Measurements from ENCODE around the gene TNN. TPM values are rescaled to one million over a fixed set of nuclear protein-coding genes. Genes with fewer than 3 reads are reported as not detected.

The TNN gene
- total and polyA plus RNA-seq, 2 experiments from 2014 or later = 0.18 to 0.31 TPM

- TF ChIP-seq ZNF462 (CRISPR knock-in tag; IDR thresholded peaks at IDR 0.05) = no peak
- TF ChIP-seq EZH2phosphoT487 (IDR thresholded peaks at IDR 0.05; ENCODE audit: unreplicated experiment) = no peak
- TF ChIP-seq REST (IDR thresholded peaks at IDR 0.05; ENCODE audit: unreplicated experiment) = no peak
- TF ChIP-seq ZNF114 (CRISPR knock-in tag; IDR thresholded peaks at IDR 0.05) = no peak
Measured at GRCh38 chr1:175095069-175095468, 27.4 kb downstream of the TNN start (continued).

GRCh38 chr1:175095978-175096607, 28.5 kb downstream of the TNN start:
- H3K27ac Mint-ChIP-seq = no peak overlapping the region
- H3K27ac ChIP-seq (ENCODE audit: low read depth) = no peak overlapping the region
- no peak overlapping the region for H3K4me3 Mint-ChIP-seq
- TF ChIP-seq EZH2 (IDR thresholded peaks at IDR 0.05; ENCODE audit: low read depth, unreplicated experiment) (no peak), REST (IDR thresholded peaks at IDR 0.05; ENCODE audit: unreplicated experiment) (no peak), CTCF (conservative IDR thresholded peaks at IDR 0.05; ENCODE audit: low read depth in 2 of 2) (no peak), ZNF331 (CRISPR knock-in tag; IDR thresholded peaks at IDR 0.05; ENCODE audit: low read depth) (no peak)
- H4K20me1 ChIP-seq (replicated peaks; ENCODE audit: insufficient read depth) = no peaks in the 10 kb centered on the region
- H3K36me3 ChIP-seq (ENCODE audit: insufficient read depth) = no peaks in the 10 kb centered on the region
- H3K4me2 ChIP-seq = no peak overlapping the region
- H3K9me2 ChIP-seq (ENCODE audit: insufficient read depth) = 0 out of 2 replicates have a peak, but pooled peaks cover 3% of the 10 kb centered on the region
- no peaks in the 10 kb centered on the region for H3K36me3 Mint-ChIP-seq (ENCODE audit: low read depth)
- no peaks in the 10 kb centered on the region for H3K27me3 ChIP-seq (ENCODE audit: insufficient read depth)
- H3F3A ChIP-seq (replicated peaks; ENCODE audit: low read depth) = no peaks in the 10 kb centered on the region
- no peaks in the 10 kb centered on the region for H3K79me2 ChIP-seq (replicated peaks; ENCODE audit: insufficient read depth)
- H3K4me3 ChIP-seq = no peak overlapping the region
- no peak for ATAC-seq
- no peak for DNase-seq (ENCODE audit: low spot score)
- peaks cover 2% of the 10 kb centered on the region; the same call in 2 of the 3 replicates for H3K9me3 Mint-ChIP-seq
- H3K4me1 Mint-ChIP-seq = peaks cover 2% of the 10 kb centered on the region; the same call in 1 of the 3 replicates
- no peak overlapping the region for H2AFZ ChIP-seq
- H3K4me1 ChIP-seq (ENCODE audit: insufficient read depth) = no peaks in the 10 kb centered on the region
- peaks cover 4% of the 10 kb centered on the region for H3K27me3 Mint-ChIP-seq (ENCODE audit: insufficient read depth, low read depth, poor library complexity)

Data from GM23338 (cell line).